Activated CD8-positive, alpha-beta memory T cell treated with anti-CD3 and anti-CD28 coated beads for 1 hour (primary cell): ENCODE data around the gene LTC4S.
"Not testable (repeated sequence)": the region's sequence is repeated elsewhere in the genome, so short reads cannot be mapped to it uniquely, and the experiment has no call there.

Experiments
- DNase-seq, 2 donors: peaks; one replicate each; pipeline ENCODE4 v3.0.0-alpha.2; 2020; ENCODE audit warnings: low read depth in 1 of 2; ENCODE audit errors: extremely low read depth in 1 of 2

The LTC4S gene

DNA sequence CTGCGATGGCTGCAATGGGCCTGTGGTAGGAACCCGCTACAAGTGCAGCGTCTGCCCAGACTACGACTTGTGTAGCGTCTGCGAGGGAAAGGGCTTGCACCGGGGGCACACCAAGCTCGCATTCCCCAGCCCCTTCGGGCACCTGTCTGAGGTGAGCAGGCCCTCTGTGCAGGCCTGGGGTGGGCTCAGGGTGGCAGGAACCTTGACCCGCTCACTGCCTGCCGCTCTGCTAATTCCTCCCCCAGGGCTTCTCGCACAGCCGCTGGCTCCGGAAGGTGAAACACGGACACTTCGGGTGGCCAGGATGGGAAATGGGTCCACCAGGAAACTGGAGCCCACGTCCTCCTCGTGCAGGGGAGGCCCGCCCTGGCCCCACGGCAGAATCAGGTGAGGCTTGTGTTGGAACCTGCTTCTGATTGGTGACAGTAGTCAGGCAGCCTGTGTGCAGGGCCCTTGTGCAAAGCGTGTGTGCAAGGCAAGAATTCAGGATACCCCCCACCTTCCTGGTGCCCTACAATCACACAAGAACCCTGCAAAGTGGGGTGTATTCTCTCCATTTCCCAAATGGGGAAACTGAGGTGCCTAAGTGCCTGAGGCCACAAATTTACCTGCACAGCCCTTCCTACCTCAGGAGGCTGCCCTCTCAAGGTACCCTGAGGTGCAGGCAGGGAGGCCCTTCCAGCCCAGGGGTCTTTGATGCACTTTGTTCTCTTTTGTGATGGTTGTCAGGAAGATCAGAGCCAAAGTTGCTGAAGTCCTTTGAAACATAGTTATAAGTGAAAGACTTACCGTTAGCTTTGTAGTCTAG, 30.4 kb downstream of the LTC4S start:
- DNase-seq, result no peak

DNA sequence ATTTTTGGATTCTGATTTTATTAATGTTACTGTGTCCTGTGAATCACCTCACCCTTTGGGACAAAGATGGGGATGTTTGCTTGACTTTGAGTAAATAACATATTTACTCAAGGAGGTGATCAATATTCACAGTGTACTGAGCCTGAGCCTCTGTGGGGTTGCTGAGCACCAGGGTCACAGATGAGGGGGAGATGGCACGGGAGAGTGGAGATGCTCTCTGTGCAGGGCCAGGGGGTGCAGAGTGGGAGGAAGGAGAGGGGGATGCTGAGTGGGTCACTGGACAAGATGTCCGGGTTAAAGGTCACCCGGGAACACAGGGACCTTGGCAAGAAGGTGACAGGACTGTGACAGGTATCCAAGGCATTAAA, 30.9 kb downstream of the LTC4S start:
- no peak for DNase-seq

DNA sequence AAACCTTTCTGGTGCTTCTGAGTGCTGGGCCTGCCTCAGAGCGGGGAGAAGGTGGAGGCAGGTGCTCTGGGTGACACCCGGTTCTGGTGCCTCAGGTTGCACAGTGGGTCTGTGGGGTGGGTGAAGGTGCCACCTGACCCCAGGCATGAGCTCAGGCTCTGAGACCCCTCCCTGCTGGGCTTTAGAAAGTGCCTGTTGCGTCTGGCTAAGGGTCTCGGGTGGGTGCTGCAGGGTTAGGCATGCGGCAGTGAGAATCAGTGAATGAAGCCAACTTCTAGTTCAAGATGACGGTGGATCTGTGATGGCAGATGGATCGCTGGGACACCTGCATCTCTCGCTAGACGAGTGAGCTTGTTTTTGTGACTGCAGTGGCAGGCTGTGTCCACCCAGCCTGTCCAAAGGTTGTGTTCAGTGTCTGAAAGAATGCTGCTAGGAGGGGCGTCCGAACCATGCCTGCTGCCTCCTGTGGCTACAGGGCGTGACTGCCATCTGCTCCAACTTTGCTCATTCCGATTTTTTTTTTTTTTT, 31.9 kb downstream of the LTC4S start:
- DNase-seq, result no peak

DNA sequence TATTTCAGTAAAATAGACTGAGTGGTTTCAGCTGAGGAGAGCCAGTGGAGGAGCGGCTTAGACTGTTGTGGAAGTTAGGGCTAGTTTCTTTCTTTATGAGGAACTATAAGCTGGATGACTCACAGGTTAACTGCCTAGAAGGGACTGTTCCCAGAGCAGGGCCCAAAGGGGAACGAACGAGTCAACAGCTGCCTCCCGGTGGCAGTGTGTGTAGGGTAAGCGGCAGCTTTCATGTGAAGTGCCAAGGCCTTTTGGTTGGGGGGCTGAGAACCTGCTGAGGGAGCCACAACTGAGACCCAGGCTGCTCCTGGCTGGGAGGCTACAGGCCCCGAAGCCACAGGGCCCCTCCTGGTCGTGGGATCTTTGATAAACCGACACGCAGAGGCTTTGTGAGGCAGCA, 33.9 kb downstream of the LTC4S start:
- DNase-seq, result no peak

DNA sequence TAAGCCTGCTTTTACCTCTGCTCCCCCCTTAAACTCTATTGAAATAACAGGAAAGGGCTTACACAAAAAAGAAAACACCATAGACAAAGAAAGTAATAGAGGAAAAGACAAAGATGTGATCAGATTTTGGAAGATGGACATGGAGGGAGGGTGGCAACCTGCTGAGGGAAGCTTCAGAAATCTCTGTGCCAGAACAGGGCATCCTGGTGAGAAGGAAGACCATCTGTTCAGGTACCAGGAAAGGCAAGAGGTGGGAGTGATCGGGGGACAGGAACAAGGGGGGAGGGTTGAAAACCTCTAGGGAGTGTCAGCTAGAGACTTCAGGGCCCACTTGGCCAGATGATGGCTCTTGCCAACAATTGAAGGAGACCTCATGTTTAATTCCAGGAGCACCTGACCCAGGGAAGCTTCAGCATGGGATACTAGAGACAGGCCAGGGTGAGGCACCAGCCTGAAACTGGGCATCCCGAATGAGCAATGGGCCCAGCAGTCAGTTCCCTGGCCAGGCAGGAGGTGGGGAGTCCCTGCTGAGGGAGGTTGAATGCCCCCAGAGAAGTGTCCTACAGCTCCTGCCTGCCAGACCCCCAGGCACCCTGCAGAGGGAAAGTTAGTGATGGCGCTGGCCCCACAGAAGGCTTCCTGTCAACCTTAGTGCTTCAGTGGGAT, 35.1 kb downstream of the LTC4S start:
- no peak for DNase-seq

DNA sequence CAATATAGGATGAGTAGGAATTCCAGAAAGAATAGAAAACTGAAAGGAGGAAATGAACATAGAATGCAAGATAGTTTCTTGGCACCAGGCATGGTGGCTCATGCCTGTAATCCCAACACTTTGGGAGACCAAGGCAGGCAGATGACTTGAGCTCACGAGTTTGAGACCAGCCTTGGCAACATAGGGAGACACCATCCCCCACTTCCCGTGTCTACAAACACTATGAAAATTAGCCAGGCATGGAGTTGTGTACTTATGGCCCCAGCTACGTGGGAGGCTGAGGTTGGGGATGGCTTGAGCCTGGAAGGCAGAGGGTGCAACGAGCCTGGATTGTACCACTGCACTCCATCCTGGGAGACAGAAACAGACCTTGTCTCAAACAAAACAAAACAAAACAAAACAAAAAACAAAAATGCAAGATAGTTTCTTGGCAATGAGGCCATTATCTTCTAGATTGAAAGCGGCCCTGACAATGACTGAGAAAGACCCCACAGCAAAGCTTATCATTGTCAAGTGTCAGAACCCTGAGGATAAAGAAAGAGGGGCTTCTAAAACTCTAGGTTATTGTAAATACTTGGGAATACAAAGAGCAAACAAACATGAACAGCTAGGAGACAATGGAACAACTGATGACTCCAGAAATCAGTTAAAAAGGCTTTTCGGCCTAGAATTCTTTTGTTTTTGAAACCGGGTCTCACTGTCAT, 36.1 kb downstream of the LTC4S start:
- no peak for DNase-seq

DNA sequence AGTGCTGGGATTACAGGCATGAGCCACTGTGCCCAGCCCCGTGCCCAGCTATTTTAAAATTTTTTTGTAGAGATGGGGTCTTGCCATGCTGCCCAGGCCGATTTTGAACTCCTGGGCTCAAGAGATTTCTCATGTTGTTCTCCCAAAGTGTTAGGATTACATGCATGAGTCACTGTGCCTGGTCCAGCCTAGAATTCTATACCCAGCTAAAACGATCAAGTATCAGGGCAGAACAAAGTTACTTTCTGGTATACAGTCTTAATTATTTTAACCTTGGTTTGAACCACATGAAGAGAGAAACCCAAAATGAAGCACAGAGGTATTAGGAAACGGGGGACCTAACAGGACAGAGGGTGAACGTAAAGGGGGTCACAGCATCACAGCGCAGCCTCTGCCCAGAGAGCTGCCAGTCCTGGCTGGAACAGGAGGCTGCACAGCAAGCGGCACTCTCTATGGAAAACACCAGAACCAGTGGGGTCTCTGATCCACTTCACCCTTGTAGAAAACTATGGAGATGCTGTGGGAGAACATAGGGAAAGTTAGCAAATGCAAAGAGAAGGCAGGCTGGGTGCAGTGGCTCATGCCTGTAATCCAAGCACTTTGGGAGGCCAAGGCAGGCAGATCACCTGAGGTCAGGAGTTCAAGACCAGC, 37.2 kb downstream of the LTC4S start:
- DNase-seq, result no peak

DNA sequence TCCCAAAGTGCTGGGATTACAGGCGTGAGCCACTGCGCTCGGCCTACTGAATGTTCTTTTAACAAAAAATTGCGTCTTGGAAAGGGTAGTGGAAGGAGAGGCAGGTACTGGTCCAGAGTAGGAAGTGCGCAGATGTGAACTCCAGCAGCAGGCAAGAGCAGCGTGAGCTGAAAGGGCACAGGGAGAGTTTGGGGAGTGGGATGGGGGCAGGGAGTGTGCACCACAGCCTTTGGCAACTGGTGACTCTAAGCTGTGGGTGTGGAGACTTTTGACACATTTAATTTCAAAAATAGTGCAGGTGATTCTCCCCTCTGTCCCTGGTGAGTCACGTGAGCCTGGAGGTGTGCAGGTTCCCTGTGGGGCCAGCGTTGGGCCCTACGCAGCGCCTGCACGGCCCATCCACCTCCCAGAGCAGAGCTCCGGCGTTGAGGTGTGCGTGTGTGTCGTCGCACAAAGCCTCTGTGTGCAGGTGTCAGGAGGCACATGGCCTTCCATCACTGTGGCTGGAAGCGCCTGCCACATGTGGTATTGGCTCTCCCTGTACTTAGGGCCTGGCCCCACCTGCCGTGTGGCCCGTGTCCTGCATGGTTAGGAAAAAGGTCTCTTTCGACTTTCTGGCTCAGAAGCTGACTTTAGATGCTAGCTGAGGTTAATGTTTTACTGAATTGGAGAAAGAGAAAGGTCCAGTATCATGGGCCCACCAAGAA, 38.4 kb downstream of the LTC4S start:
- no peak for DNase-seq

DNA sequence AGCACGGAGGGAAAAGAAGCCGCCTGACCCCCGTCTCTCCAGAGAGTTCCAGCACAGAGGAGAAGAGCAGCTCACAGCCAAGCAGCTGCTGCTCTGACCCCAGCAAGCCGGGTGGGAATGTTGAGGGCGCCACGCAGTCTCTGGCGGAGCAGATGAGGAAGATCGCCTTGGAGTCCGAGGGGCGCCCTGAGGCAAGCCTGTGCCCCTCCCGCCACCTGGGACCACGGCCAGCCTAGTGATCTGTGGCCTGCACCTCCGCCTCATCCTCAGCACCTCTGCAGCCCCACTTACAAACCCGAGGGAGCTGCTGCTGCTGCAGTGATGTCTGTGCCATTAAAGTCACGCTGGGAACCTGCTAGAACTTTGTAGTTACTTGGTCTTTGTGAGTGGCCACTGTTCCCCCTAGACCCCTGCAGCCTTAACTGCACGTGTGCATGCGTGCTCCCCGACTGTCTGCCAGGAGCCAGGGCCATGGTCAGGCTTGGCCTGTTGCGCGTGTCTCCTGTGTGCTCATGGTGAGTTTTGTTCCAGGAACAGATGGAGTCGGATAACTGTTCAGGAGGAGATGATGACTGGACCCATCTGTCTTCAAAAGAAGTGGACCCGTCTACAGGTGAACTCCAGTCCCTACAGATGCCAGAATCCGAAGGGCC, 39.4 kb downstream of the LTC4S start:
- no peak for DNase-seq

DNA sequence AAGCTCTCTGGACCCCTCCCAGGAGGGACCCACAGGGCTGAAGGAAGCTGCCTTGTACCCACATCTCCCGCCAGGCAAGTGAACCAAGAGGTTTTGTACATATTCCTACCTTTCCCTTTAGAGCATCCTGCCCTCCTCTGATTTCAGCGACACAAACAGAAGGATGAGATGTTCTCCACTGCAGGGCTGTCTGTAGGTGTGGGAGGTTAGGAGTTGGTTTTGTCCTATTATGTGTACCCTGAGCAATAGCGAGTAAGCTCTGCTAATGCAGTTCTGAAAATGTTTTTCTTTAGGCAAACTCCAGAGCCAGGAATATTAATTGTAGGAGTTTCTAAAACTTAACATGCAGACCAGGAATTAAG, 39.9 kb downstream of the LTC4S start:
- DNase-seq, result no peak

DNA sequence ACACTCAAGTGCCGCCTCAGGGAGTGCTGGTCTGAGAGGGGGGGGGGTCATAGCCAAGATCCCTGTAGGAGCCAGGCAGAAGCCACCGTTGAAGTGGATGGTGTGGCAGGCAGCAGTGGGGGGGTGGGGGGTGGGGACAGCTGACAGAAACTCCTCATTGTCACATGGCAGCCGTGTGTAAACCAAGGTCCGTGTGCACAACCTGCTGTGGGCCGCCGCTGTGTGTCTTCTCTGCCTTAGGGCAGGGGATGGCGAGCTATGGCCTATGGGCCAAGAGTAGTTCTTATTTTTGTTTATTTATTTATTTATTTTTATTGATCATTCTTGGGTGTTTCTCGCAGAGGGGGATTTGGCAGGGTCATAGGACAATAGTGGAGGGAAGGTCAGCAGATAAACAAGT, 40.3 kb downstream of the LTC4S start:
- DNase-seq, result no peak

DNA sequence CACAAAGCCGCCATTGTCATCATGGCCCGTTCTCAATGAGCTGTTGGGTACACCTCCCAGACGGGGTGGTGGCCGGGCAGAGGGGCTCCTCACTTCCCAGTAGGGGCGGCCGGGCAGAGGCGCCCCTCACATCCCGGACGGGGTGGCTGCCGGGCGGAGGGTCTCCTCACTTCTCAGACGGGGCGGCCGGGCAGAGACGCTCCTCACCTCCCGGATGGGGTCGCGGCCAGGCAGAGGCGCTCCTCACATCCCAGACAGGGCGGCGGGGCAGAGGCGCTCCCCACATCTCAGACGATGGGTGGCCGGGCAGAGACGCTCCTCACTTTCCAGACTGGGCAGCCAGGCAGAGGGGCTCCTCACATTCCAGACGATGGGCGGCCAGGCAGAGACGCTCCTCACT, 41.1 kb downstream of the LTC4S start:
- not testable (repeated sequence) for DNase-seq

DNA sequence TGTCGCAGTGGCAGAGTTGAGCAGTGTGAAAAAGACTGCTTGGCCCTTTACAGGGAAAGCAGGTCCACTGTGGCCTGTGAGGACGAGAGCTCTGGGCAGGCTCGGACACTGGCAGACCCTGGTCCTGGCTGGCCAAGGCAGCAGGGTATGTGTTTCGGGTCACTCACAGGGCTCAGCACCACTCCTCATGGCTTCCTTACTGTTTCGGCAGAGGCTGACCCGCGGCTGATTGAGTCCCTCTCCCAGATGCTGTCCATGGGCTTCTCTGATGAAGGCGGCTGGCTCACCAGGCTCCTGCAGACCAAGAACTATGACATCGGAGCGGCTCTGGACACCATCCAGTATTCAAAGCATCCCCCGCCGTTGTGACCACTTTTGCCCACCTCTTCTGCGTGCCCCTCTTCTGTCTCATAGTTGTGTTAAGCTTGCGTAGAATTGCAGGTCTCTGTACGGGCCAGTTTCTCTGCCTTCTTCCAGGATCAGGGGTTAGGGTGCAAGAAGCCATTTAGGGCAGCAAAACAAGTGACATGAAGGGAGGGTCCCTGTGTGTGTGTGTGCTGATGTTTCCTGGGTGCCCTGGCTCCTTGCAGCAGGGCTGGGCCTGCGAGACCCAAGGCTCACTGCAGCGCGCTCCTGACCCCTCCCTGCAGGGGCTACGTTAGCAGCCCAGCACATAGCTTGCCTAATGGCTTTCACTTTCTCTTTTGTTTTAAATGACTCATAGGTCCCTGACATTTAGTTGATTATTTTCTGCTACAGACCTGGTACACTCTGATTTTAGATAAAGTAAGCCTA, 42.6 kb downstream of the LTC4S start:
- peak in 1 of 2 donors; percentile 41 for DNase-seq

DNA sequence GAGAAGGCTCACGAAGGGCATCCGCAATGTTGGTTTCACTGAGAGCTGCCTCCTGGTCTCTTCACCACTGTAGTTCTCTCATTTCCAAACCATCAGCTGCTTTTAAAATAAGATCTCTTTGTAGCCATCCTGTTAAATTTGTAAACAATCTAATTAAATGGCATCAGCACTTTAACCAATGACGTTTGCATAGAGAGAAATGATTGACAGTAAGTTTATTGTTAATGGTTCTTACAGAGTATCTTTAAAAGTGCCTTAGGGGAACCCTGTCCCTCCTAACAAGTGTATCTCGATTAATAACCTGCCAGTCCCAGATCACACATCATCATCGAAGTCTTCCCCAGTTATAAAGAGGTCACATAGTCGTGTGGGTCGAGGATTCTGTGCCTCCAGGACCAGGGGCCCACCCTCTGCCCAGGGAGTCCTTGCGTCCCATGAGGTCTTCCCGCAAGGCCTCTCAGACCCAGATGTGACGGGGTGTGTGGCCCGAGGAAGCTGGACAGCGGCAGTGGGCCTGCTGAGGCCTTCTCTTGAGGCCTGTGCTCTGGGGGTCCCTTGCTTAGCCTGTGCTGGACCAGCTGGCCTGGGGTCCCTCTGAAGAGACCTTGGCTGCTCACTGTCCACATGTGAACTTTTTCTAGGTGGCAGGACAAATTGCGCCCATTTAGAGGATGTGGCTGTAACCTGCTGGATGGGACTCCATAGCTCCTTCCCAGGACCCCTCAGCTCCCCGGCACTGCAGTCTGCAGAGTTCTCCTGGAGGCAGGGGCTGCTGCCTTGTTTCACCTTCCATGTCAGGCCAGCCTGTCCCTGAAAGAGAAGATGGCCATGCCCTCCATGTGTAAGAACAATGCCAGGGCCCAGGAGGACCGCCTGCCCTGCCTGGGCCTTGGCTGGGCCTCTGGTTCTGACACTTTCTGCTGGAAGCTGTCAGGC, 43.6 kb downstream of the LTC4S start:
- no peak for DNase-seq

DNA sequence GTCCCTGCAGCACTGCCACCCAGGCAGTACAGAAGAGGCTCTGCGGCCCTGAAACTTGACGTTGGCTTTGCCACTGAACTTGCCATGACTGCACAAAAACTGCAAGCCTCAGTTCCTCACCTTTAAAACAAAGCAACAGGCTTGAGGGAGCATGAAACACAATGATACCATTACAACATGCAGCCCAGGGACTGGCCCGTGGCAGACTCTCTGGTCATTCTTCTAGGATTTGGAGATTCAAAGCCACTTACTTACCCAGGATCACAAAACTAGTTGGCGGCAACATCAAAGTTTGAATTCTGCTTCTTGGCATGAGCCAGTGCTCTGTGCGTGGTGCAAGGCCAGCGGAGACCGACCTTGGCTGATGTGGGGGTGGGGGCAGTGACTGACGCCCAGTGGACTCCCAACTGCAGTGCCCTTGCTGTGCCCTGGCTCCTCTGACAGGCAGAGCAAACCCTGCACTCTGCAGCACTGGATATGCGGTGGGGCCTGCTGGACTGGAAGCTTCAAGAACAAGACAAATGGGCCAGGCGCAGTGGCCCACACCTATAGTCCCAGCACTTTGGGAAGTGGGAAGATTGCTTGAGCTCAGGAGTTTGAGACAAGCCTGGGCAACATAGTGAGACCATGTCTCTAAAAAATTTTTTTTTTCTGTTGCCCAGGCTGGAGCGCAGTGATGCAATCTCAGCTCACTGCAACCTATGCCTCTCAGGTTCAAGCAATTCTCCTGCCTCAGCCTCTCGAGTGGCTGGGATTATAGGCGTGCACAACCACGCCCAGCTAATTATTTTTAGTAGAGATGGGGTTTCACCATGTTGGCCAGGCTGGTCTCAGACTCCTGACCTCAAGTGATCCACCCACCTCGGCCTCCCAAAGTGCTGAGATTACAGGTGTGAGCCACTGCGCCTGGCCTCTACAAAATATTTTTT, 45.8 kb downstream of the LTC4S start:
- no peak for DNase-seq

DNA sequence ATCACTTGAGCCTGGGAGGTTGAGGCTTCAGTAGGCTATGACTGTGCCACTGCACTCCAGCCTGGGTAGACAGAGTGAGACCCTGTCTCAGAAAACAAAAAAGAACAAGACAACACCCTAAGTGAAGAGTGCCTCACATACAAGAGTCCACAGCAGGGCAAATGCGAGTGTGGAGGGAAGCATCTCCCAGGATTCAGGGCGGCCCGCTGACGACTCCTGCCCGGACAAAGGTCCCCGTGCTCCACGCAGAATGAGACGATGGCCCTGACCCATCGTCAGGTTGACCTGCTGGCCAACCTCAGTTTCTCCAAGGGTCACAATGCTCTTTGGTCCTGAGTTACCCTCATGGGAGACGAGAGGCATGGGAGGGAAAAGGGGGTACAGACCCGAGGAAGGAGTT, 46.5 kb downstream of the LTC4S start:
- DNase-seq, result no peak

DNA sequence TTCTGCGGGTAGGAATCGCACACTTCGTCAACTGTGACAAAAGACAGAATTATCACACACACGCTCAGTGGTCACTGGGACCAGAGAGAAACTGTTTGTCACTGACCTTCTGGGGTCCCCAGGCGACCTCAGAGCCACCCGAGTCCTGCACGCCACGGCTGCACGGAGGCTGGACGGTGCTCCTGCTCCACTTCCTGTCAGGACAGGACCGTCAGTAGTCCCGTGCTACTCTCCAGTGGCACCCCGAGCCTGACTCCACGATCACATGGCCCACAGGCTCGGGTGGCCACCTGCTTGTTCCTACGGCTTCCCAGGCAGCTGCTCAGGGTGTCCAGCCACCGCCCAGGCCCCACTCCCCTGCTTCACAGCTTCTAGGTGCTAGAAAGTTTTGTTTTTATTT, 47.0 kb downstream of the LTC4S start:
- DNase-seq, result no peak
